Measurements from ENCODE around the gene SRP19.
"Not testable (repeated sequence)": the region's sequence is repeated elsewhere in the genome, so short reads cannot be mapped to it uniquely, and the experiment has no call there.

Gene SRP19

DNA sequence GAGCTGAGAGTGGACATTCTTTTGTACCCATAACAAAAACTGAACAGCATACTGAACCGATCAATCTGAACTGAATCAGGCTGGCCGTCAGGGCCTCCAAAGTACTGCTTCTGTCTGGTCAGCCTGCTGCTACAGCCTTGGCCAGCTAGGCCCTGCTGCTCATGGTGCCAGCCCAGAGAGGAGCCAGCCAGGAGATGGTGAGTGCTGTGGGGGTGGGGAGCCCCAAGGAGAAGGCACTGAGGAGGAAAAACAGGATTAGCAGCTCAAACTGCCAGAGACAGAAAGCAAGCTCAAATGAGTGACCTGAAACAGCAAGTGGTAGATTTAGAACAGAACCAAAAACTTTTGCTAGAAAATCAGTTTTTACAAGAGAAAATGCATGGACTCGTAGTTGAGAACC lies 23.9 kb downstream of the SRP19 start:
- in situ Hi-C loops (cut with HindIII; ENCODE audit: low pct_ligation_motif_present, low sequenced_read_pairs), result no loop called here
- no peak for DNase-seq
- Histone ChIP-seq H3K27ac (no peak overlapping the region), H3K4me3 (ENCODE audit: low read depth, low read length) (no peak overlapping the region), H3K27me3 (replicated peaks) (no peaks in the 10 kb centered on the region), H3K36me3 (replicated peaks) (peaks cover 41% of the 10 kb centered on the region)
- no peak for TF ChIP-seq CTCF (IDR thresholded peaks at IDR 0.05; ENCODE audit: low read depth, low read length, missing control alignments)

- peaks cover 37% of the 10 kb centered on the region for H3K36me3 ChIP-seq (replicated peaks)
- in situ Hi-C loops (cut with HindIII; ENCODE audit: low pct_ligation_motif_present, low sequenced_read_pairs), result no loop called here
- TF ChIP-seq CTCF (IDR thresholded peaks at IDR 0.05; ENCODE audit: low read depth, low read length, missing control alignments), result no peak
- H3K27ac ChIP-seq, result no peak overlapping the region
- no peak overlapping the region for H3K4me3 ChIP-seq (ENCODE audit: low read depth, low read length)
- H3K27me3 ChIP-seq (replicated peaks), result no peaks in the 10 kb centered on the region
- DNase-seq, result no peak
Measured at GRCh38 chr5:112886975-112887374, 25.9 kb downstream of the SRP19 start.

DNA sequence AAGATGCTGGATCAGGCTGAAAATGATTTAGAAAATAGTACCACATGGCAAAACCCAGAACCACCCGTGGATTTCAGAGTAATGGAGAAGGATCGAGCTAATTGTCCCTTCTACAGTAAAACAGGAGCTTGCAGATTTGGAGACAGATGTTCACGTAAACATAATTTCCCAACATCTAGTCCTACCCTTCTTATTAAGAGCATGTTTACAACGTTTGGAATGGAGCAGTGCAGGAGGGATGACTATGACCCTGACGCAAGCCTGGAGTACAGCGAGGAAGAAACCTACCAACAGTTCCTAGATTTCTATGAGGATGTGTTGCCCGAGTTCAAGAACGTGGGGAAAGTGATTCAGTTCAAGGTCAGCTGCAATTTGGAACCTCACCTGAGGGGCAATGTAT lies 31.0 kb downstream of the SRP19 start:
- H3K4me3 ChIP-seq (ENCODE audit: low read depth, low read length); H3K27me3 ChIP-seq (replicated peaks); DNase-seq; in situ Hi-C loops (cut with HindIII; ENCODE audit: low pct_ligation_motif_present, low sequenced_read_pairs); H3K27ac ChIP-seq: not testable (repeated sequence)
- peaks cover 20% of the 10 kb centered on the region for H3K36me3 ChIP-seq (replicated peaks)

- Histone ChIP-seq H3K4me3 (ENCODE audit: low read depth, low read length) (no peak overlapping the region), H3K27ac (no peak overlapping the region), H3K27me3 (replicated peaks) (no peaks in the 10 kb centered on the region), H3K36me3 (replicated peaks) (peaks cover 24% of the 10 kb centered on the region)
- no peak for DNase-seq
- in situ Hi-C loops (cut with HindIII; ENCODE audit: low pct_ligation_motif_present, low sequenced_read_pairs), result no loop called here
- TF ChIP-seq CTCF (IDR thresholded peaks at IDR 0.05; ENCODE audit: low read depth, low read length, missing control alignments), result no peak
Measured at GRCh38 chr5:112892776-112893175, 31.7 kb downstream of the SRP19 start.

GRCh38 chr5:112895682-112896081 lies 34.6 kb downstream of the SRP19 start:
- in situ Hi-C loops (cut with HindIII; ENCODE audit: low pct_ligation_motif_present, low sequenced_read_pairs), result no loop called here
- Histone ChIP-seq H3K36me3 (replicated peaks) (peaks cover 31% of the 10 kb centered on the region), H3K4me3 (ENCODE audit: low read depth, low read length) (no peak overlapping the region), H3K27ac (no peak overlapping the region), H3K27me3 (replicated peaks) (no peaks in the 10 kb centered on the region)
- no peak for DNase-seq
- no peak for TF ChIP-seq CTCF (IDR thresholded peaks at IDR 0.05; ENCODE audit: low read depth, low read length, missing control alignments)

DNA sequence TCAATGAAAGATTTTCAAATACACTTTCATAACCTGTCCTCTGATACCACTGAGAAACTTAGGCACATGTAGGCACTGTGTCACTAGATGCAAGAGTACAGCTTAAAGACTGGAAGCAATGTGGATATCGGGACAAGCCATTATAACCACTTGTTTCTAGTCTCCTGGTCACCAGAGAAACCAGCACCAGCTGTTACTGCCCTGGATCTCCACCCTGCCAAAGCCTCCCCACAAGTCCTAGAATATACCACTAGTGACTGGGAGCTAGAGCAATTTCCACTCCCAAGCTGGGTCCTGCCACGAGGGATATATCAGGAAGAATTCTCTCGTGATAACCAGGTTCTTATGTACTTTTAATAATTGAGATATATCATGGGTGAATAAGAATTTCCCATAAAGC lies 41.5 kb downstream of the SRP19 start:
- DNase-seq, result no peak
- in situ Hi-C loops (cut with HindIII; ENCODE audit: low pct_ligation_motif_present, low sequenced_read_pairs), result no loop called here
- TF ChIP-seq CTCF (IDR thresholded peaks at IDR 0.05; ENCODE audit: low read depth, low read length, missing control alignments), result no peak
- H3K36me3 ChIP-seq (replicated peaks), result peaks cover 30% of the 10 kb centered on the region
- no peak overlapping the region for H3K4me3 ChIP-seq (ENCODE audit: low read depth, low read length)
- no peaks in the 10 kb centered on the region for H3K27me3 ChIP-seq (replicated peaks)
- no peak overlapping the region for H3K27ac ChIP-seq

DNA sequence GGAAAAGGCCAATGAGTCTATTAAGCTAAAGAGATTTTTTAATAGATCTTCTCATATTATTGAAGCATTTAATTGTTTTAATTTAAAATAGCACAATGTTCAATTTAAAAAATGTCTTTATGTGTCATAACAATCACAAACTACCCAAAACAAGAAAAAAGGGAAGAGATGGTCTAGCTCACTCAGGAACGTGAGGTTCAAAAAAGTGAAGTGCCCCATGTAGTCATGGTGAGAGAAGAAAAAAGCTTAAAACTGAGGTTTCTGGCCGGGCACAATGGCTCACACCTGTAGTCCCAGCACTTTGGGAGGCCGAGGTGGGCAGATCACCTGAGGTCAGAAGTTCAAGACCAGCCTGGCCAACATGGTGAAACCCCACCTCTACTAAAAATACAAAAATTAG lies 43.9 kb downstream of the SRP19 start:
- in situ Hi-C loops (cut with HindIII; ENCODE audit: low pct_ligation_motif_present, low sequenced_read_pairs); DNase-seq; H3K4me3 ChIP-seq (ENCODE audit: low read depth, low read length); H3K27ac ChIP-seq; H3K27me3 ChIP-seq (replicated peaks): not testable (repeated sequence)
- peaks cover 30% of the 10 kb centered on the region for H3K36me3 ChIP-seq (replicated peaks)
